GM18858 (cell line): ENCODE results near the gene BRK1.
"Not testable (repeated sequence)": the region's sequence is repeated elsewhere in the genome, so short reads cannot be mapped to it uniquely, and the experiment has no call there.

Experiments used
- ATAC-seq: cut with Tn5 transposase; IDR thresholded peaks from one replicate; pipeline ENCODE4 v1.9.1; 2021; ENCODE audit not compliant: unreplicated experiment

Gene BRK1

DNA sequence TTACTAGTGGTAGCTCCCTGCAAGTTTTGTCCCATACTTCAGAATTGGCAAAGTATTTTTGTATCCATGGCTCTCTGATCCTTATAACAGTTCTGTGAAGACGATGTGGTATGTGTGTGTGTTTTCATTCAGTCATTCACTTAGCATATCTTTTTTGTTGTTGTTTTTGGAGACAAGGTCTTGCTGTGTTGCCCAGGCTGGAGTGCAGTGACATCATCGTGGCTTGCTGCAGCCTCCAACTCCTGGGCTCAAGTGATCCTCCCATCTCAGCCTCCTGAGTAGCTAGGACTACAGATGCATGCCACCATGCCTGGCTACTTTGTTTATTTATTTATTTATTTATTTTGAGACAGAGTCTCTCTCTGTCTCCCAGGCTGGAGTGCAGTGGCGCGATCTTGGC lies 60.7 kb downstream of the BRK1 start:
- ATAC-seq = not testable (repeated sequence)
